K562 (cell line): ENCODE data around the gene KIAA0825. TPM values are rescaled to one million over a fixed set of nuclear protein-coding genes. Genes with fewer than 3 reads are reported as not detected.

Source experiments
- EP400 ChIP-seq: fragments of 450-650 bp; IDR thresholded peaks from 2 replicates; pipeline ENCODE4 v1.6.1; 2017; ENCODE audit warnings: antibody characterized with exemption, mild to moderate bottlenecking, moderate library complexity
- MAFK ChIP-seq: IDR thresholded peaks from 2 replicates; pipeline ENCODE4 v1.6.1; 2011; ENCODE audit warnings: low read length, improper control_type of control experiment
- RBM15 ChIP-seq: fragments of 200-400 bp; formaldehyde crosslinking; IDR thresholded peaks from 2 replicates; pipeline ENCODE4 v1.6.1; 2018; ENCODE audit warnings: mild to moderate bottlenecking, low read length, moderate library complexity; ENCODE audit not compliant: insufficient read depth
- ZBED1 ChIP-seq: IDR thresholded peaks from 2 replicates; pipeline ENCODE4 v1.6.1; 2014
- polyA plus RNA-seq, 8 experiments: library from polyadenylated mRNA; depleted of rRNA in 4 of 8; stranded (reverse) in 5 of 8; unstranded in 3 of 8; fragments of >200 nt; fragmentation: Nextera tagmentation in 2 of 8; fragmentation: Illumina TruSeq in 1 of 8; extraction: Ambion mirVana in 2 of 8; extraction: Trizol in 1 of 8; gene quantifications; 2 replicates each; pipeline versions ENCODE4 v1.2.1 to v1.2.3, GENCODE V29; 2011 to 2014; ENCODE audit warnings: inconsistent platforms in 1 of 8, missing spikeins in 1 of 8
- total RNA-seq, 7 experiments: library from RNA; depleted of rRNA in 6 of 7; stranded (reverse); fragments of >200 nt in 6 of 7; fragmentation: Illumina TruSeq in 2 of 7; extraction: Trizol in 2 of 7; gene quantifications; 2 replicates each; pipeline versions ENCODE4 v1.2.1 to v1.2.3, GENCODE V29; 2011 to 2021; ENCODE audit warnings: low replicate concordance in 1 of 7
- TF ChIP-seq, protein P1 (sequence below), 2 experiments: fragments of 450-650 bp; IDR thresholded peaks; 2 replicates each; pipeline ENCODE4 v1.6.1; 2018; ENCODE audit warnings: mild to moderate bottlenecking in 2 of 2, low read depth in 1 of 2; ENCODE audit not compliant: partially characterized antibody in 2 of 2

The KIAA0825 gene
- total and polyA plus RNA-seq, 9 of the 15 experiments (the other 6 are each of a cell fraction or from before 2014, with no cell fraction given) = 0.05 to 0.36 (median 0.16) TPM; not detected in 1

DNA sequence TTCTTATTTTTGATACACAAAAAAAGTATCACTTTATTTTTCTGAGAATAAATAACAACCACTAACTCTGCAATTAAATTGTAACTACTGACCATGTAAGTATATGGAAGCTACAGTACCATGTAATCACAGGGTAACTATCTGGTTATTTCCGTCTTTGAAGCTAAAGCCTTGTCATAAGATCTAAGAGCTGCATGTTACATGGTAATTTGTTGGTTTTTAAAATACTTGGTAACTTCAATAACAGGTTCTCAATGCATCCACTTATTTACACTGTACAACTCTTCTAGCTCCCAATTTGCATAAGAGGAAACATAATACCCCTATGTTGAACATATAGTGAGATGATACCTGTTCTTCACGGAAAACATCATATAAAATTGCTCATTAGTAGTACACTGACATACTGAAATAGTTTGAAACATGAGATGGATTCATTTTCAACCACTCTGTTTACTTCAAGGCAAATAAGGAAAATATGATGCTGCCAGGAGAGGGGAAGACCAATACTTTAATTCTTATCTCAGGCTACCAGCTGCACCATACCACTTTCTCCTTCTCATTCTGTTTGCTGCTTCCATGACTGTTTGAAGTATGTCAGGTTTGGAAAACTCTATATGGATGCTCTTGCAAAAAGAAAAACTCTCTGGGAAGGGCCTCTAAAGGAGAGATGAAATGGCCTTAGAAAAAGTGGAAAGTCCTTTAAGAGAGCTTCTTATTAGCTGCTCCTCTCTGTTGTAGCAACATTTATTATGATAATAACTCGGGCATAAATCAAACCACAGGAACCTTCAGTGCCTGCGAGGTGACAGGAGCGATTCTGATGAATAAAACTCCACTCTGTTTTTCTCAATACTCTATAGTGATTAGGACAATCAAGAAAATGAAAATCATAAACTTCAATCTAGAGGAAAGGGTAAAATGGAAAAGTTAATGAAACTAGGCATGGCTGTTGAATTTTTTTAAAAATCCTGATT is 150.2 kb downstream of the KIAA0825 start (continued):
- TF ChIP-seq RBM15 = no peak
- TF ChIP-seq MAFK = no peak
- no peak for TF ChIP-seq ZBED1
- TF ChIP-seq, protein P1, sequence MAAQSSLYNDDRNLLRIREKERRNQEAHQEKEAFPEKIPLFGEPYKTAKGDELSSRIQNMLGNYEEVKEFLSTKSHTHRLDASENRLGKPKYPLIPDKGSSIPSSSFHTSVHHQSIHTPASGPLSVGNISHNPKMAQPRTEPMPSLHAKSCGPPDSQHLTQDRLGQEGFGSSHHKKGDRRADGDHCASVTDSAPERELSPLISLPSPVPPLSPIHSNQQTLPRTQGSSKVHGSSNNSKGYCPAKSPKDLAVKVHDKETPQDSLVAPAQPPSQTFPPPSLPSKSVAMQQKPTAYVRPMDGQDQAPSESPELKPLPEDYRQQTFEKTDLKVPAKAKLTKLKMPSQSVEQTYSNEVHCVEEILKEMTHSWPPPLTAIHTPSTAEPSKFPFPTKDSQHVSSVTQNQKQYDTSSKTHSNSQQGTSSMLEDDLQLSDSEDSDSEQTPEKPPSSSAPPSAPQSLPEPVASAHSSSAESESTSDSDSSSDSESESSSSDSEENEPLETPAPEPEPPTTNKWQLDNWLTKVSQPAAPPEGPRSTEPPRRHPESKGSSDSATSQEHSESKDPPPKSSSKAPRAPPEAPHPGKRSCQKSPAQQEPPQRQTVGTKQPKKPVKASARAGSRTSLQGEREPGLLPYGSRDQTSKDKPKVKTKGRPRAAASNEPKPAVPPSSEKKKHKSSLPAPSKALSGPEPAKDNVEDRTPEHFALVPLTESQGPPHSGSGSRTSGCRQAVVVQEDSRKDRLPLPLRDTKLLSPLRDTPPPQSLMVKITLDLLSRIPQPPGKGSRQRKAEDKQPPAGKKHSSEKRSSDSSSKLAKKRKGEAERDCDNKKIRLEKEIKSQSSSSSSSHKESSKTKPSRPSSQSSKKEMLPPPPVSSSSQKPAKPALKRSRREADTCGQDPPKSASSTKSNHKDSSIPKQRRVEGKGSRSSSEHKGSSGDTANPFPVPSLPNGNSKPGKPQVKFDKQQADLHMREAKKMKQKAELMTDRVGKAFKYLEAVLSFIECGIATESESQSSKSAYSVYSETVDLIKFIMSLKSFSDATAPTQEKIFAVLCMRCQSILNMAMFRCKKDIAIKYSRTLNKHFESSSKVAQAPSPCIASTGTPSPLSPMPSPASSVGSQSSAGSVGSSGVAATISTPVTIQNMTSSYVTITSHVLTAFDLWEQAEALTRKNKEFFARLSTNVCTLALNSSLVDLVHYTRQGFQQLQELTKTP (IDR thresholded peaks at IDR 0.05; ENCODE audit: low read depth in 1 of 2, partially characterized antibody in 2 of 2) = no peak
- no peak for TF ChIP-seq EP400
- TF ChIP-seq, all 486 proteins: peak for 0
